LNCAP (cell line): ENCODE measurements around the gene COBLL1.

ENCODE experiments used
- CTCF ChIP-seq: fragments of 450-650 bp; IDR thresholded peaks from 2 replicates; pipeline ENCODE4 v1.5.1; 2017; ENCODE audit warnings: mild to moderate bottlenecking

The COBLL1 gene

GRCh38 chr2:164813535-164813934, 28.1 kb downstream of the COBLL1 start:
- TF ChIP-seq CTCF, result no peak

GRCh38 chr2:164812378-164812777, 29.2 kb downstream of the COBLL1 start:
- TF ChIP-seq CTCF, result no peak

- no peak for TF ChIP-seq CTCF
Measured at GRCh38 chr2:164811819-164812218, 29.8 kb downstream of the COBLL1 start.

- no peak for TF ChIP-seq CTCF
Measured at GRCh38 chr2:164810843-164811242, 30.8 kb downstream of the COBLL1 start.

GRCh38 chr2:164808776-164809175, 32.8 kb downstream of the COBLL1 start:
- no peak for TF ChIP-seq CTCF

- no peak for TF ChIP-seq CTCF
Measured at GRCh38 chr2:164803776-164804466, 37.7 kb downstream of the COBLL1 start.

GRCh38 chr2:164802095-164802707, 39.4 kb downstream of the COBLL1 start:
- TF ChIP-seq CTCF, result no peak

- TF ChIP-seq CTCF, result no peak
Measured at GRCh38 chr2:164800572-164800971, 41.1 kb downstream of the COBLL1 start.
